ENCODE results near the gene UTF1. TPM values are rescaled to one million over a fixed set of nuclear protein-coding genes. Genes with fewer than 3 reads are reported as not detected.

UTF1 gene, protein sequence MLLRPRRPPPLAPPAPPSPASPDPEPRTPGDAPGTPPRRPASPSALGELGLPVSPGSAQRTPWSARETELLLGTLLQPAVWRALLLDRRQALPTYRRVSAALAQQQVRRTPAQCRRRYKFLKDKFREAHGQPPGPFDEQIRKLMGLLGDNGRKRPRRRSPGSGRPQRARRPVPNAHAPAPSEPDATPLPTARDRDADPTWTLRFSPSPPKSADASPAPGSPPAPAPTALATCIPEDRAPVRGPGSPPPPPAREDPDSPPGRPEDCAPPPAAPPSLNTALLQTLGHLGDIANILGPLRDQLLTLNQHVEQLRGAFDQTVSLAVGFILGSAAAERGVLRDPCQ
- total RNA-seq (2014; rRNA removed; shearing (Covaris generic)), result 8.8 and 13.4 TPM in 2 replicates

DNA sequence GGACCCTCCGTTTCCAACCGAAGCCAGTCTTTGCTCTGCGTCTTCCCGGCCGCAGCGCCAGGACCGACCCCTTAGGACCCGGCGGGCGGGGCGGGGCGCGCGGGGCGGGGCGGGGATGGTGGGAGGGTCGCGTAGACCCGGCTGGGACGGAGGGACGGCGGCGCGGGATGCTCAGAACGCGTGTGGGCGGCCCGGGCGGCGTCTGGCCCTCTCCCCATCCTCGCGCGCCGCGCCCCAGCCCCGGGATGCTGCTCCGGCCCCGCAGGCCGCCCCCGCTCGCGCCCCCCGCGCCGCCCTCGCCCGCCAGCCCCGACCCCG, at the start of gene UTF1:
Gene UTF1 (plus strand): TSS at position 174 of the 318 bp plus-strand sequence. CDS start 72 bp downstream, at position 246.
- Histone ChIP-seq H3K4me3 (ENCODE audit: insufficient read depth, low read depth, low read length) (peak within 1 kb of the TSS; percentile 58), H3K27me3 (ENCODE audit: control insufficient read depth, insufficient read depth, low read length) (peaks cover 30% of the 10 kb centered on the region), H3K36me3 (replicated peaks; ENCODE audit: control insufficient read depth, insufficient read depth, low read length) (no peaks in the 10 kb centered on the region)
- DNase-seq, result peak; percentile 88

DNA sequence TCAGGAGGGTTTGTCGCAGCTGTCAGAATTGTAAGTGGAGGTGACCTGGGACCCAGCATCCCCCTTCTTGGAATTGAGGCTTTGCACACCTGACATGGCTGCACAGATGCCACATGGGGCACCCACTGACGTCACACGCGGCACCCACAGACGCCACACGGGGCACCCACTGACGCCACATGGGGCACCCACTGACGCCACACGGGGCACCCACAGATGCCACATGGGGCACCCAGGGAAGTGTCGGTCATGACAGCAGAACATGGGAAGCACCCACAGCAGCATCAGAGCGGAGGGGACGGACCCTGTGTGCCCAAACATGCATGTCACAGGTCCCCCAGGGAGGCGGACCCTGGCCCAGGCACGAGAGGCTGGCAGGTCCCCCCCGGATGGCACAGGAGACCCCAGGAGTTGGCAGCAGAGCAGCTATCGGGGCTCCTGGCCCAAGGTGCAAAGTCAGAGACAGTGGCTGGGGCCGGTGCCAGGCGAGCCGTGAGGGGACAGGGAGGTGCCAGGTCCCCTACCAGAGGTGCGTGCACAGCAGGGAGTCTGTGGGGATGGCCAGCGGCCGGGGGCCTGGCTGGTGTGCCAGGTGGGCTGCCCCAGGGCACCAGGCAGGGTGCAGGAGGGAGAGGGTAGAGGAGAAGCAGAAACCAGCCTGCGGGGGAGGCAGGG, 48.9 kb upstream of the UTF1 start:
- DNase-seq, result peak; percentile 64
- H3K36me3 ChIP-seq (replicated peaks; ENCODE audit: control insufficient read depth, insufficient read depth, low read length), result peaks cover 9% of the 10 kb centered on the region
- H3K4me3 ChIP-seq (ENCODE audit: insufficient read depth, low read depth, low read length), result no peak overlapping the region

DNA sequence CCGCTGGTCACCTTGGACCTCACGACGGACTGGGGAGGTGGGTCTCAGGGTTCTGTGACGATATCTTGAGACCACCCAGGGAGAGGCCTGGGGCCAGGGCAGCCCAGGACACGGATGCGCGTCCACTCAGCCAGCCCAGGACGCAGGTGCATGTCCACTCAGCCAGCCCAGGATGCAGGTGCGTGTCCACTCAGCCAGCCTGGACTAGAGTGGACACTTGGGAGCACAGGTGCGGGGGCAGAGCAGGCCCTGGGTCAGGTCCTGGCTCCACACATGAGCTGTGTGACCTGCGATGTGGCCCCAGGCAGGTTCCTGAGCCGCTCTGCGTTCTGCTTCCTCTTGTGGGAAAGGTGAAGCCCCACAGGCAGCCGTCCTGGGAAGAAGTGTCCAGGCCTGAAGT, 47.8 kb upstream of the UTF1 start:
- Histone ChIP-seq H3K27me3 (ENCODE audit: control insufficient read depth, insufficient read depth, low read length) (no peaks in the 10 kb centered on the region), H3K4me3 (ENCODE audit: insufficient read depth, low read depth, low read length) (no peak overlapping the region), H3K36me3 (replicated peaks; ENCODE audit: control insufficient read depth, insufficient read depth, low read length) (peaks cover 9% of the 10 kb centered on the region)
- no peak for DNase-seq

More for the DNA sequence above, 48.9 kb upstream of the UTF1 start:
- H3K27me3 ChIP-seq (ENCODE audit: control insufficient read depth, insufficient read depth, low read length), result no peaks in the 10 kb centered on the region

DNA sequence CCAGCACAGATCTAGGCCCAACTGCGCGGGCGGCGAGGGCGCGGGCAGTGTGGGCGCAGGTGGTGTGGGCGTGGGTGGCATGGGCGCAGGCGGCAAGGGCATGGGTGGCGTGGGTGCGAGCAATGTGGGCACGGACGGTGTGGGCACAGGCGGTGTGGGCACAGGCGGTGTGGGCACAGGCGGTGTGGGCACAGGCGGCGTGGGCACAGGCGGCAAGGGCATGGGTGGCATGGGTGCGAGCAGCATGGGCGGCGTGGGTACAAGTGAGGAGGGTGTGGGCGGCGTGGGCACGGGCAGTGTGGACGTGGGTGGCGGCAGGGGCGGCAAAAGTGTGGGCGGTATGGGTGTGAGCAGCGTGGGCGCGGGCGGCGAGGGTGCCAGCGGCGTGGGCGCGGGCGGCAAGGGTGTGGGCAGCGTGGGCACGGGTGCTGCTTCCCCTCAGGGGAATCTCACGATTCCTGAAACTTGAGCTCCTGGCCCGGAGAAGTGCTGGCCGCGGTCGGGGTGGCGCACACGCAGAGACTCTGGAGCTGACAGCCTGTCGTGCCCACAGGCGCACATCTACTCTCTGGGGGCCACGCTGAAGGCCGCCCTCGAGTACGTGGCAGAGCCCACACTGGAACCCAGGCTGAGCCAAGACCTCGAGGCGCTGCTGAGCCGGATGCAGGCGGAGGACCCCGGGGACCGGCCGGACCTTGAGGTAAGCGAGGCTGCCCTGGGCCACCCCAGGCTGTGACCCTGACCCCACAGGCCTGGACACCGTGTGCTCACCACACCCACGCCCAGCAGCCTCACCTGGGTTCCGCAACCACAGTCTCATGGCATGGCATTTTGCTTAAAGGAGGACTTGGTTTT, 47.0 kb upstream of the UTF1 start:
- peaks cover 9% of the 10 kb centered on the region for H3K36me3 ChIP-seq (replicated peaks; ENCODE audit: control insufficient read depth, insufficient read depth, low read length)

DNA sequence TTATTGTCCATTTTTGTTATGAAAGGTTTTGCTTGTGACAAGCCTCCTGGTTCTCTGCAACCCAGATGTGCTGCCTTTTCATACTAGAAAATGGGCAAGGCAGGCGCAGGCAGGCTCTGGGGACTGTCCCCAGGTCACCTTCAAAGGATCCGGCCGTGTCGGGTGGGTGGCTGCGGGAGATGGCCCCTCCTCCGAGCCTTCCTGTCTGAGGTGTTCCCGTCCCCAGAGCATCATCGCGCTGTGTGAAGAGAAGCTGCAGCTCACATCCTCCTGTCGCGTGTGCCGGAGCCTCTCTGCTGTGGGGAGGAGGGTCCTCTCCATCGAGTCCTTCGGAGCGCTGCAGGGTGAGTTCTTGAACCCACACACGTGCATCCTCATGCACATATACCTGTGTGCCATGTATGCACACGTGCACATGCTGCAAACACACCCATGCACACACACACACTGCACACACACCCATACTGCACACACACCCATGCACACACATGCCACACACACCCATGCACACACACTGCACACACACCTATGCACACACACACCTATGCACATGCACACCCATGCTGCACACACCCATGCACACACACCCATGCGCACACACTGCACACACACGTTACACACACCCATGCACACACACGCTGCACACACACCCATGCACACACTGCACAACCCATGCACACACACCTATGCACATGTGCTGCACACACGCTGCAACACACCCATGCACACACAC, 46.2 kb upstream of the UTF1 start:
- H3K4me3 ChIP-seq (ENCODE audit: insufficient read depth, low read depth, low read length), result no peak overlapping the region
- peaks cover 9% of the 10 kb centered on the region for H3K36me3 ChIP-seq (replicated peaks; ENCODE audit: control insufficient read depth, insufficient read depth, low read length)
- no peaks in the 10 kb centered on the region for H3K27me3 ChIP-seq (ENCODE audit: control insufficient read depth, insufficient read depth, low read length)
- DNase-seq, result no peak

More for the DNA sequence above, 47.0 kb upstream of the UTF1 start:
- H3K27me3 ChIP-seq (ENCODE audit: control insufficient read depth, insufficient read depth, low read length), result no peaks in the 10 kb centered on the region
- H3K4me3 ChIP-seq (ENCODE audit: insufficient read depth, low read depth, low read length), result no peak overlapping the region
- DNase-seq, result no peak

DNA sequence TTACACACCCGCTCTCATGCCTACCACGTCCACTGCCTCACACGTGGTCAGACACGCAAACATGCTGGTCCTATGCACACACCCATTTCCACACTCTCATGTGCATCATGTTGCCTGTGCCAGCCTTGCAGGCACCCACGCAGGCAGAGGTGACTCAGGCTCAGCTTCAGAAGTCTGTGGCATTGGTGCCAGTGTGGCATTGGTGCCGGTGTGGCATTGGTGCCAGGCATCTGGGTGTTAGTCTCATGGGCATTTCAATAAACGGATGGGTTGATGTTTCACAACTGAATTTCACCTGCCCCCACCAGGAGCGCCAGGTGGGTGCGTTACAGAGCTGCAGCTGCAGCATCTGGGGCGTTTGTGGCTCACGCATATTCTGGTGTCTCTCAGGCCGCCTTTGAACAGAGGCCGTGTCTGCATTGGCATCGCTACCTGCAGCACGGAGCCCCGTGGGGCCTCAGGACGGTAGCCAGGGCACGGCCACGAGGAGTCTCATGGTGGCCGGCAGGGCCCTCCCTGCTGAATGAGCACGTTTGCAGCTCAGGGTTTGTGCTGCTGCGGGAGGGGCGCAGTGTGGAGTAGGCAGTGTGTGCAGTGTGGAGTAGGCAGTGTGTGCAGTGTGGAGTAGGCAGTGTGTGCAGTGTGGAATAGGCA, 45.3 kb upstream of the UTF1 start:
- no peak for DNase-seq
- Histone ChIP-seq H3K36me3 (replicated peaks; ENCODE audit: control insufficient read depth, insufficient read depth, low read length) (peaks cover 9% of the 10 kb centered on the region), H3K27me3 (ENCODE audit: control insufficient read depth, insufficient read depth, low read length) (no peaks in the 10 kb centered on the region), H3K4me3 (ENCODE audit: insufficient read depth, low read depth, low read length) (no peak overlapping the region)

DNA sequence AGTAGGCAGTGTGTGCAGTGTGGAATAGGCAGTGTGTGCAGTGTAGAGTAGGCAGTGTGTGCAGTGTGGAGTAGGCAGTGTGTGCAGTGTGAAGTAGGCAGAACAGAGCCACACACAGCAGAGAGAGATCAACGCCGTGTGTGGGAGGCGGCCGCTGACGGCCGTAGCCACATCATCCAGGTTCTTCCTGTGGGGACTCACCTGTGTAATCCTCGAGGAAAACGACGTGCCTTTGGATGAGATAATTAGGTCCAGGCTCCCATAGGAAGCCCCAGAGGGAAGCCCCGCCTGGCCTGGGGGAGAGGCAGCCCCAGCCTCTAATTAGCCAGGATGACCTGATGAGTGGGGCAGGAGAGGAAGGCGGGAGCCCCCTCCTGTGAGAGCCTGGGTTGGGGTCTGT, 44.6 kb upstream of the UTF1 start:
- no peak for DNase-seq
- Histone ChIP-seq H3K27me3 (ENCODE audit: control insufficient read depth, insufficient read depth, low read length) (no peaks in the 10 kb centered on the region), H3K36me3 (replicated peaks; ENCODE audit: control insufficient read depth, insufficient read depth, low read length) (peaks cover 9% of the 10 kb centered on the region), H3K4me3 (ENCODE audit: insufficient read depth, low read depth, low read length) (no peak overlapping the region)

DNA sequence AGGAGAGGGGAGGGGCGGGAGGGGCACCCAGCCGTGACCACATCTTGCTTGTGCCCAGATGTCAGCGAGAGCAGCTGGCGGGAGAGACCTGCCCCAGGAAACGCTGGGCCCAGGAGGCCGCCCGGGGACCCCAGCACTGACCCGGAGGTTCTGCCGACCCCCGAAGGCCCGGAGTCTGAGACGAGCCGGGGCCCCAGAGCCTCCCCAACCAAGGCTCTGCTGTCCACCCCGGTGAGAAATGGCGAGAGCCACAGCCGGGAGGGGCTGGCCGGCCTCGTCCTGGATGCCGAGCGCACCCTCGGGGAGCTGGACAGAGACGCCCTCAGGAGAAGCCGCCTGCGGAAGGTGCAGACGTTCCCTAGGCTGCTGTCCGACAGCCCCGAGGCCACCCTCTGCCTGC, 44.1 kb upstream of the UTF1 start:
- Histone ChIP-seq H3K27me3 (ENCODE audit: control insufficient read depth, insufficient read depth, low read length) (no peaks in the 10 kb centered on the region), H3K4me3 (ENCODE audit: insufficient read depth, low read depth, low read length) (no peak overlapping the region), H3K36me3 (replicated peaks; ENCODE audit: control insufficient read depth, insufficient read depth, low read length) (peaks cover 9% of the 10 kb centered on the region)
- peak; percentile 87 for DNase-seq

DNA sequence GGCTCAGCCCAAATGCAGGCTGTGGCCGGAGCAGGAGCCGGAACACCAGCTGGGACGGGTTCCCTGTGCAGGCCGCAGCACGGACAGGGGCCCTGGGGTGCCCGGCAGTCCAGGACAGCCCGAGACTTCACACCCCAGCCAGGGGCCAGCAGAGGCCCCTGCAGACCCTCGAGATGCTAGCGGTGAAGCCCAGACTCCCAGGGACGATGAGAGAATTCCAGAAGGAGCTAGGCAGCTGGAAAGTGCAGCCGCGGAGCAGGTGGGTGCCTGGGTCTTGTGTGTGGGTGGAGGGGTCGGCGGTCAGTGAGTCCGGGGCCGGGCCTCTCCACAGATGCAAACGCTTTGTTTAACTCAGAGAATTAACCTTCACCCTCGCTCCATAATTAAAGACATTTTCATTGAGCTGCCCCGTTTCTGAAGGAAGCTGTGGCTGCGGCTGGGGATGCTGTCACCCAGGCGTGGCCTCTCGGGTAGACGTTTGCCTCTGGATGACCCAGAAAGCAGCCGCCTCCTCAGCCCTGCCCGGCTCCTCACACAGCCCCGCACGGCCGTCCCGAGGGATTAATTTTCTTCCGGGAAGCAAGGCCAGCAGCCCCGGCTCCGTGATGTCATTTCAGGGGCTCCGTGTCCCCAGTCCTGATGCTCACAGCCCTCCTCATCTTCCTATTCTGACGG, 43.5 kb upstream of the UTF1 start:
- peaks cover 9% of the 10 kb centered on the region for H3K36me3 ChIP-seq (replicated peaks; ENCODE audit: control insufficient read depth, insufficient read depth, low read length)
- no peaks in the 10 kb centered on the region for H3K27me3 ChIP-seq (ENCODE audit: control insufficient read depth, insufficient read depth, low read length)
- DNase-seq, result no peak
- H3K4me3 ChIP-seq (ENCODE audit: insufficient read depth, low read depth, low read length), result no peak overlapping the region

DNA sequence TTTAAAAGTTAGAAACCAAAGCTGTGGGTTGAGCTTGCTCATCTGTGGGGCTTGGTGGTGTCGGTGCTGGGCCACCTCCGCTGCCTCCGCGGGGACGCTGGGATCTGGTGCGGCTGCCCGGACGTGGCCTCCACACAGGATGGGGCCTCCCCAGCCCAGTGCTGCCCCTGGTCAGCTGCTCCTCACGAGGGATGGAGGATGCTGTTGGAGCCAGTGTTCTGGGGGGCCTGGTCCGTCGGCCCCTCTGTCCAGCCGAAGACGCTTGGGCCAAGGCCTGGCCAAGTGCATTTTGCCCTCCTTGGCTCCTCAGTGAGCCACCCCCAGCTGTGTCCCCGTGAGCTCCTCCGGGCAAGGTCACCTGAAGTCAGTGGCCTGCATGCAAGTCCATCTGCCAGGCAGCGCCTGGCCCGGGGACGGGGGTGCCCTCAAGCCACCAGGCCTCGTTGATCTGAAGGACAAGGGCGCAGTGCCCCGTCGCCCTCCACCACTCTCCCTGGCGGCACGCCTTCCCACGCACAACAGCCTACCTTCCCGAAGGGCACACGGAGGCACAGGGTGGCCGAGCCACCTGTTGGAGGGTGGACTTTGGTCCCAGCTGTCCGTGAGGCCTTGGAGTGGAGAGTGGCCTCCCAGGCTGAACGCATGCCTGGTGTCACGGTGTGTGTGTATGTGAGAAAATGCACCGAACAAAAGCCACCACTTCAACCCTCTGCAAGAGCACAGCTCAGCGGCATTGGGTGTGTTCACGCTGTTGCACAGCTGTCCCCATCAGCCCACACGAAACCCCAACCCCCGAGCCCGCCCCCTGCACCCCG, 42.7 kb upstream of the UTF1 start:
- H3K4me3 ChIP-seq (ENCODE audit: insufficient read depth, low read depth, low read length), result no peak overlapping the region
- peaks cover 9% of the 10 kb centered on the region for H3K36me3 ChIP-seq (replicated peaks; ENCODE audit: control insufficient read depth, insufficient read depth, low read length)
- H3K27me3 ChIP-seq (ENCODE audit: control insufficient read depth, insufficient read depth, low read length), result no peaks in the 10 kb centered on the region
- DNase-seq, result no peak

DNA sequence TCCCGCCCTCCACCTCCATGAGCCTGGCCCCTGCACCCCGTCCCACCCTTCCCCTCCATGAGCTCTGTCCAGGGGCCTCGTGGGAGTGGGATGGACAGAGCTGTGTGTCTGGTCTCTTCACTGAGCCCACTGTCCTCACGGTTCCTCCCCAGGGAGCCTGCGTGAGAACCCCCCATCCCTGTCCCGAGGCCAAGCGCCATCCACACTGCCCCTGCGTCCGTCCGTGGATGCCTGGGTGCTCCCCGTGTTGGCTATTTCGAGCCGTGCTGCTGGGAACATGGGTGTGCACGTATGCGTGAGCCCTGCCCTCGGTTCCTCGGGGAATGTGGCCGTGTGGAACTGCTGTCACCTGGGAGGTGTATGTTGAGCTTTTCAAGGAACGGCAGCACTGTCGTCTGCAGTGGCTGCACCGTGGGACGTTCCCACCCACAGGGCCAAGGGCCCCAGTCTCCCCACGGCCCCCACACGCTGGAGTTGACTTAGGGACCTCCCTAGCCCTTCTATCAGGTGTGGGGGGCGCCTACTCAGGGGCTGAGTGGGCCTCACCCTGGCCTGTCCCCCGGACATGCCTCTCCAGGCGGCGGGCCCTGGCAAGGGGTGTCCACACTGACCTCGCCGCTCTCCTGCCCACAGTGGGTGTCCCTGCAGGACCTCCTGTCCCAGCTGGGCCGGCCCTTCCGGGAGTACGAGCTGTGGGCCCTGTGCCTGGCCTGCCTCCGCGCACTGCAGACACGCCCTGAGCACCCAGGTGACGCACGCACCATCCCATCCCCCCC, 41.9 kb upstream of the UTF1 start:
- no peak for DNase-seq
- peaks cover 9% of the 10 kb centered on the region for H3K36me3 ChIP-seq (replicated peaks; ENCODE audit: control insufficient read depth, insufficient read depth, low read length)
- no peaks in the 10 kb centered on the region for H3K27me3 ChIP-seq (ENCODE audit: control insufficient read depth, insufficient read depth, low read length)
- no peak overlapping the region for H3K4me3 ChIP-seq (ENCODE audit: insufficient read depth, low read depth, low read length)

DNA sequence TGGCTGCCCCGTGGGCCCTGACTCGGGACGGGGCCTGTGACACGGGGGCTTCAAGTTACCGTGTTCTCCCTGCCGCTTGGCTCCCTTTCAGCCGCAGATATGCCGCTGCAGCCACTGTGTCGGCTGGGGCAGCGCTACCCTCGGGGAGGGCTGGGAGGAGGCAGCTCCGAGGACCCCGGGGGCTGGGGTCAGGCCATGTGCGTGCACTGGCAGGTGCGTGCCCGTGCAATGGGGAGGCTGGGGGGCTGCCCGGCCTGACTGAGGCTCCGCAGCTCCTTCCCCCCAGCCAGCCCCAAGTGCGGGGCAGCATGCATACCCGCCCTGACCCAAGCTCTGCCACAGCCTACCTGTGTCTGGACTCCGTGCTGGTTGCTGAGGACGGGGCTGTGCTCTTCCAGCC, 40.8 kb upstream of the UTF1 start:
- Histone ChIP-seq H3K27me3 (ENCODE audit: control insufficient read depth, insufficient read depth, low read length) (no peaks in the 10 kb centered on the region), H3K36me3 (replicated peaks; ENCODE audit: control insufficient read depth, insufficient read depth, low read length) (peaks cover 3% of the 10 kb centered on the region), H3K4me3 (ENCODE audit: insufficient read depth, low read depth, low read length) (no peak overlapping the region)
- no peak for DNase-seq
